SK-N-SH (cell line): Measurements from ENCODE around the gene FAM131C.

Experiments
- CTCF ChIP-seq: fragments of 200-600 bp; sonication (generic); IDR thresholded peaks from 2 replicates; pipeline ENCODE4 v1.6.1; 2017; ENCODE audit warnings: antibody characterized with exemption, mild to moderate bottlenecking, moderate library complexity
- EP300 ChIP-seq, 2 experiments: IDR thresholded peaks; 2 replicates each; pipeline versions ENCODE4 v1.4.0 to v1.6.1; 2012; ENCODE audit warnings: borderline replicate concordance in 1 of 2, low read depth in 1 of 2, low read length in 1 of 2
- EZH2phosphoT487 ChIP-seq: fragments of 200-600 bp; sonication (generic); IDR thresholded peaks from 2 replicates; pipeline ENCODE4 v1.6.1; 2017; ENCODE audit warnings: low read depth, mixed run types, mild to moderate bottlenecking, antibody characterized with exemption, moderate library complexity, borderline replicate concordance
- GABPA ChIP-seq: IDR thresholded peaks from 2 replicates; pipeline ENCODE4 v1.4.0; 2012; ENCODE audit warnings: low read depth, mild to moderate bottlenecking
- NRF1 ChIP-seq: IDR thresholded peaks from 2 replicates; pipeline ENCODE4 v1.6.1; 2012; ENCODE audit warnings: low read depth, mild to moderate bottlenecking, low read length
- PBX3 ChIP-seq: IDR thresholded peaks from 2 replicates; pipeline ENCODE4; 2012
- POLR2AphosphoS5 ChIP-seq: IDR thresholded peaks from 2 replicates; pipeline ENCODE4 v1.6.1; 2012; ENCODE audit warnings: low read depth, low read length
- REST ChIP-seq: IDR thresholded peaks from 2 replicates; pipeline ENCODE4 v1.6.1; 2012; ENCODE audit warnings: mild to moderate bottlenecking, low read depth, low read length, moderate library complexity
- RXRA ChIP-seq: IDR thresholded peaks from 2 replicates; pipeline ENCODE4 v1.4.0; 2012; ENCODE audit warnings: low read depth, mild to moderate bottlenecking, borderline replicate concordance
- TAF1 ChIP-seq: IDR thresholded peaks from 2 replicates; pipeline ENCODE4 v1.6.1; 2012; ENCODE audit warnings: low read depth, mild to moderate bottlenecking, low read length, moderate library complexity, borderline replicate concordance
- YY1 ChIP-seq: IDR thresholded peaks from 2 replicates; pipeline ENCODE4 v1.4.0; 2012; ENCODE audit warnings: low read depth, mild to moderate bottlenecking
- ZBTB33 ChIP-seq: IDR thresholded peaks from 2 replicates; pipeline ENCODE4 v1.4.0; 2012; ENCODE audit warnings: low read depth, borderline replicate concordance

GRCh38 chr1:16017461-16018303, 55.8 kb downstream of the FAM131C start, which contains the start of gene HSPB7:
- TF ChIP-seq ZBTB33 (no peak), EZH2phosphoT487 (no peak), CTCF (no peak), EP300 (IDR thresholded peaks at IDR 0.05; ENCODE audit: borderline replicate concordance in 1 of 2, low read depth in 1 of 2, low read length in 1 of 2) (no peak), POLR2AphosphoS5 (no peak), TAF1 (no peak), REST (no peak), YY1 (no peak), PBX3 (no peak), GABPA (no peak), NRF1 (no peak), RXRA (no peak)
